Right ventricle myocardium inferior (tissue), 1 donor: ENCODE measurements around the gene NOS3. TPM values are rescaled to one million over a fixed set of nuclear protein-coding genes. Genes with fewer than 3 reads are reported as not detected.

Experiments used
- ATAC-seq: fragments of 200-7000 bp; cut with Tn5 transposase; one replicate; pipeline ENCODE4 v1.9.1; 2020; ENCODE audit warnings: mild to moderate bottlenecking, moderate library complexity
- DNase-seq: peaks from one replicate; pipeline ENCODE4 v3.0.0; 2021; ENCODE audit errors: missing footprints
- intact Hi-C: fragments of 100-400 bp; cut with DNase I; formaldehyde crosslinking; loops from one replicate; pipeline ENCODE4 v1.11.0; 2022
- total RNA-seq: library from RNA; stranded (reverse); fragmentation: NEBNext Ultra II Directional; extraction: Animal tissue kit (Norgen Biotek cat#: 25700); gene quantifications from one replicate; pipeline ENCODE4 v1.2.1, GENCODE V29; 2021
- donor health status: DM: no; HTN: yes; CAD: no; lungs with severe emphysema.

Gene NOS3
- total RNA-seq, 1 donor from 2014 or later: 19.4 TPM

DNA sequence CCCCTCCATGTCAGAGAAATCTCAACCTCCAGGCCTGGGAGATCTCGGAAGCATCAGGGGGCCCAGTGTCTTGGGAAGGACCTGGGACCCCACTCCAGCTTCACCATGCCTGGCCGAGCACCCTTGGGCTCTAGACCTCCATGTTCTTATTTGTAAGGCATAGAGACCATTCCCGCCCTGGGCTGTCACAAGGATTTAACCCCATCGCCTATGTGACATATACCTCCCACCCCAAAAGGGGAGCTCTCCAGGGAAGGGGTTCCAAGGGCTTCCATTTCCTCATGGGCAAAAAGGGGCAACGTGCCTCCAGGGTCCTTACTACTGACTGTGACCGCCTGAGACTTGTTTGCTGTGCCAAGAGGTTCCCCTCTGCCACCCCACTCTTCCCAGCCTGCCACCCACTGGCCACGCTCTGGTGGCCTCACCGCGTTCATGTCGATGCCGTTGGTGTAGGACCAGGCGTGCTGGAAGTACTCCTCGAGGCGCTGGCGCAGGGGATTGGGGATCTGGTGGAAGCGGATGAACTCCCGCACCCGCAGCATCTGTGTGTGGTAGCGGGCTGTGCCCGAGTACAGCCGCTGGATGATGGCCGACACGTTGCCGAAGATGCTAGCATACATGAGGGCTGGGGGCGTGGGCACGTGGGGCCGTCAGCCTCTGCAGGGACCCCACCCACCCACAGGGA is 40.2 kb upstream of the NOS3 start:
- DNase-seq: no peak
- no peak for ATAC-seq
- intact Hi-C loops: no loop called here

DNA sequence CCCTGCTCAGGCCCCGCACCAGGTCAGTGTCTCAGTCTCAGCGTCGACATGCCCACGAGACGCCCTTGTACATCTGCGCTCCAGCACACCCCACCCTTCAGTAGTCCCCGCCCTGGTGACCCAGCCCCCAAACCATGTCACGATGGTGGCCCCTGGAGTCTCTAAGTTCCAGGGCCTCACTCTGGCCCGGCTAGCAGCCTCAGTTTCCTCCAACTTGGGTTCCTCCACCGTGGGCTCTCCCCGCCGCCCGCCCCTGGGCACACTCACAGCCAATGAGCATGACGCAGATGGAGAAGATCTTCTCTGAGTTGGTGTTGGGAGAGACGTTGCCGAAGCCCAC is 39.7 kb upstream of the NOS3 start:
- ATAC-seq: no peak
- DNase-seq: no peak
- intact Hi-C loops: no loop called here

DNA sequence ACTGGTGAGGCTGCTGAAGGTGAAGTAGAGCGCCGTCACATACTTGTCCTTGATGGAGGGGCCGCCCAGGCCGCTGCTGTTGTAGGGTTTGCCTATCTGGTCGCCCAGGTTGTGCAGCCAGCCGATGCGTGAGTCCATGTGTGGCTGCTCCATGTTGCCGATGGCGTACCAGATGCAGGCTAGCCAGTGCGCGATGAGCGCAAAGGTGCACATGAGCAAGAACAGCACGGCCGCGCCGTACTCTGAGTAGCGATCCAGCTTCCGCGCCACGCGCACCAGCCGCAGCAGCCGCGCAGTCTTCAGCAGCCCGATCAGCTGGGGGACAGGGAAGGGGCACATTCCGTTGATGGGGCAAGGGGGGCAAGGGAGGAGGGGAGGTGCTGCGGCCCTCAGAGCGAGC is 39.3 kb upstream of the NOS3 start:
- intact Hi-C loops: no loop called here
- DNase-seq (no peak), ATAC-seq (no peak)

DNA sequence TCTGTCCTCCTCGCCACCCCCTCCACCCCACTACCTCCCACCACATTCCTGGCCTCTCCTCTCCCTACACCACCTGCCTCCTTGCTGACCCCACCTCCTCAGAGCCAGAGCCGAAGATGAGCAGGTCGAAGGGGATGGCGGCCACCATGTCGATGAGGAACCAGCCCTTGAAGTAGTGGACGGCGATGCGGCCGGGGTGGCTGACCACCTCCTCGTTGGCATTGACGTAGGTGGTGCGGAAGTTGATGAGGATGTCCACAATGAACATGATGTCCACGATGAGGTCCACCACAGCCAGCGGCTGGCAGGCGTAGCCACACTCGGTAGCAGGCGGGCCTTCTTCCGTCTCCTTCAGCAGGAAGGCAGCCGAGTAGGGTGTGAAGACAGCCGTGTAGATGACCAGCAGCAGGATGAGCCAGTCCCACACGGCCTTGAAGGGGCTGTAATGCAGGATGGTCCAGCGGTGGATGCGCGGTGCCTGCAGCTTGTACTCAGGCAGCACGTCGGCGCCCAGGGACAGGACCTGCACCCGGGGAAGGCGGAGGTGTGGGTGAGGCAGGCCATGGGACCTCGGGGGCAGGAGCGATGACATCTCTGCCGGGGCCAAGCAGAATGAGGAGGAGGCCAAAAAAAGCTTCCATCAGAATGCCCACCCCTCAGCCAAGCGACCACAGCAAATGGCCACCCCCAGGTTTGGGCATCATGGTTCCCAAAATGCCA is 38.3 kb upstream of the NOS3 start:
- DNase-seq: no peak
- intact Hi-C loops: no loop called here
- no peak for ATAC-seq

DNA sequence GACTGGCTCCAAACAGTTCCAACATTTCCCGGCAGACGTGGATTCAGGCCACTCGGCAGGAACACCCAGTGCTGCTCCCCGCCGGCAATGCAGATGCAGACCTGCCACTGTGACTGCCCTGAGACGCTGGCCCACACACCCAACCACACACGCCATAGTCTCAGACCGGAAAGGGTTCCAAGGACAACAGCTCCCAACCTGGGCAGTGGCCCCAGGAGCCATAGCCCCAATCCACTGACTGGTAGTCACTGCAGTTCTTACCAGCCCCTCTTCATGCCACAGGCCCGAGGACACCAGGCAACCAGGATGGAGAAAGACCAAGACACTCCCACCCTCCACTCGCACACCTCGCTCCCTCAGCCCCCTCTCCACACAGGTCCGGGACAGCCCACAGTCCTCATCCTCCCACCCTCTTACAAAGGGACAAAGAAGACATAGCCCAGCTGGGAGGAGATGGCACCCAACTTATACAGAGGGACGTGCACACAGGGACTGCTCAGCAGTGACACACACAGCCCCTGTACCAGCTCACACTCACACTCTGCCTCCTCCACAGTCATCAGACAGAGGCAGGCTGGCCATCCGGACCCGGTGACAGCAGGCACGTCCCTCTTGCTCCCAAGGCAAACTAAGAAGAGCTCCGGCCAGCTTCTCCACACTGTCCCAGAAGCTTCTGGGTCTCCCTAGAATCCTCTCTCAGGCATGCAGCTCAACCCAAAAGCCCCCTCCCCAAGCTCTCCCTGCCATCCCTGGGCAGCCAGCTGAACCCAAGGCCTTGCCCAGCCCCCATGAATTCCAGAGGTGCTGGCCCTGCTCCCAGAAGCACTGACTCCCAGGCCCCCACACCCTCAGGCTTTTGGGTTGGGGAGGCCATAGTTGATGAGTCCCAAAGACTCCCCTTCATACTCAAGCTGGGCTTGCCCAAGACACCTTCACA is 37.5 kb upstream of the NOS3 start:
- DNase-seq: no peak
- intact Hi-C loops: no loop called here
- ATAC-seq: no peak

DNA sequence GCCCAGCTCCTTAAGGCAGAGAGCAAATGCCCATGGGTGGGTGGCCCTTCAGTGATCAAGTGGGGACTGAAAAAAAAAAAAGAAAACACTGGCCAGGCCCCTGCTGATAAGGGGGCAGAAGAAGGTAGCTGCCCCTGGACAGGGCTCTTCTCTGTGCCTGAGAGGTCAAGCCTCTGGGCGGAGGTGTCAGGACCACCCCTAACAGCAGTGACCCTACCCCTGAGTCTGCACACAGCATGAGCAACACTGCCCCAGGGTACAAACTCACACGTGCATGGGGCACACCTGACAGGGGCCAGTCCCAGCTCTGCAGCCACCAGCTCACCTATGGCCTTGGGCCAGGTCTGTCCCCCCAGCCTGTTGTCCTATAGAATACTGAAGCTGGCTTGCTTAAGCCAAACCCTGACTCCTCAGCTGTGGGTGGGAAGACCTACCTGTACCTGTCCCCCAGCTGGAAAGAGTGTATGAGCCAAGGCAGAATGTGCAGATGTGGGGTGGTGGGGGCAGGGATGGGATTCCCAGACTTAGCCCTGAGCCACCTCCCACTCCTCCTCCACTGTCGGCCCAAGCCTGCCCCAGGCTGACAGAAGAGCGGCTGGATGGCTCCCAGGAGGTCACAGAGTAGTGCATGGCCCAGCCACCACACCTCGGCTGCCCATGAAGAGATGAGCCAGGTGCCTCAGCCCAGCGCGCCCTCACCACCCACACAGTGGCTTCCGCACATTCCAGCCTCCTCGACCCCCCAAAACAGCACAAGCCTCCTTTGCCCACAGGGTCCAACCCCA is 36.4 kb upstream of the NOS3 start:
- intact Hi-C loops: no loop called here
- peak; percentile 5 for ATAC-seq
- DNase-seq: peak; percentile 57

DNA sequence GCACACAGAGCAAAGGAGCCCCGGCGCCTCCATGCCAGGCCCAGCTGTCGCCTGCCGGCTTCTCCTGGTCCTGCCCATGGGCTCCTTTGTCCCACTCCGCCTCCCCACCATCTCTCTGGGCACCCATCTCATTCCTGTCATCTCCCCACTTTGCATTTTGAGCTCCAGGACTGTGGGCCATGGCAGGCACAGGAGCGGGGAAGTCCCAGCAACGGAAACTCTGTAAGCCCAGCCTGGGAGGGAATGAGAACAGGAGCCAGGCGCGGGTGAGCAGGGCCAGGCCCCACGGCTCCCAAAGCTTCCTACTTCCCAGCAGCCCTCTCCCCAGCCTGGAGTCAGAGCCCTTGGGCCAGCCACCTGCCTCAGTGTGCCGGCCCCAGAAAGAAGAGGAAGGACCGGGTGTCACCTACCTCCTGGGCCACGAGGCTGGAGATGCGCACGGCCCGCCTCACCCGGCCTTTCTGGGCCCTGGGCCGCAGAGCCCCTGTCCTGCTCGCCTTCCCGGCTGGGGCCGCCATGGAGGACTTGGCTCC is 35.8 kb upstream of the NOS3 start:
- intact Hi-C loops: no loop called here
- peak; percentile 11 for ATAC-seq
- no peak for DNase-seq

DNA sequence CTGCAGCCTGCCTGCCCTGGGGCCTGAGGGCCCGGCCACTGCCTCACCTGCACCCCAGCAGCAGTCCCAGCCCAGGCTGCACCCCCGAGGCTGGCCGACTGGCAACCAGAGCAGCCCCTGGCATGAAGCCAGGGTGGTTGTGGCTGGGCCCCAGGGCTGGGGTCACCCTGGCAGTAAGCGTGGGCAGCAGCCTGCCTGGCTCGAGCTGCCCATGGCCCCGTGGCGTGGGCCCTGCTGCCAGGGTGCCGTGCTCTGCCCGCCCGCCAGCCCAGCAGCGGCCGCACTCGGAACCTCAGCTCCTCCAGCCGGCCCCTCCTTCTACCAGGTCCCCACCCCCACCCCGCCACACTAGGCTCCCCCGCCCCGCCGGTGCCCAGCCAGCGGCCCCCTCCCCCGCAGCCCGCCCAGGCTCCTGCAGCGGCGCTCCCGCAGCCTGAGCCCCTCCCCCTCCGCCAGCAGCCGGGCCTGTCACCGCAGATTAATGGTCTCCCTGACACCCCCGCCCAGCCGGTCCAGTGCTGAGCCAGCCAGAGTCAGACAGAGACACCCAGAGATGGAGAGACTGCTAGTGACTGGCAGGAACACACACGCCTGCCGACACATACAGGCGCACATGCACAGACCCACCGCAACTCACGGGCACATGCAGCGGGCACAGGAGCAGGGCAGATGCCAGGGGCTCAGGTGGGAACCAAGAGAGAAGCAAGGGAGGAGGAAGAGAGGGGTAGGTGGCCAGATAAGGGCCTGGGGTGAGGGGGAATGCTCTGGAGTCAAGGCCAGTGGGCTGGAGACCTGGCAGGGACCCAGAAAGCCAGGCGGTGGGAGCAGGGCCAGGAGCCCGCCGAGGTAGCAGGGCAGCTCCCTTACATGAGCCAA is 35.1 kb upstream of the NOS3 start:
- intact Hi-C loops: no loop called here
- ATAC-seq: peak; percentile 63
- DNase-seq: peak; percentile 78

DNA sequence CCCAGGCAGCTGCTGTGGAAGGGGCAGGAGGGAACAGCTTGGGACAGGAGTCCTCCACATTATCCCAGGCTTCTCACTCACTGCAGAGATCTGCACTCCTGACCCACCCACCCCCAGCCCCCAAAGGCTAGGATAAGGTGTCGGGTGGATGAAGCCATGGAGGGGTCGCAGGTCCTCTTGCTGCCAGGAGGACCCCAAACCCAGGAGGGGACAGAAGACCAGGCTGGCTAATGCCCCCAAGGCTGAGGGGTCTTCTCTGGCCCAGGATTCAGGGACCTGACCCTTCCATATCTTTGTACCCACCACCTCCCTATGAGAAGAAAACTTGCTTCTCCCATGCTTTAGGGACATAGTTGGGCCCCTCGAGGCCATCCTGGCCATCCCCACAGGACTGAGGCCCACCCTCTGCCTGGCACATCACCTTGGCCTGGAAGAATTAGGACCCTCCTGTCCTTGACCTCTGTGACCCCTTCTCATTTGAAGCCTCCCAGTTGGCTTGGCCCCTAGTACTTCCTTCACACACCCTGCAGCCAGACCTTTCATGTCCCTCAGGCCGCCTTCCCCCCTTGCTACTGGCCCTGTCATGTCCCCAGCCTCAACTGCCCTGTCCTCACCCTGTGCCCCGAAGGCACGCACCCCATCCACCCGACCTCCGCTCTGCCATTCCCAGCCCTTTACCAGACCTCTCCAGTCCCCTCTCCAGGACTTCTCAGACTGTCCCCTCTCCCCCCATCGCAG is 34.3 kb upstream of the NOS3 start:
- ATAC-seq: no peak

DNA sequence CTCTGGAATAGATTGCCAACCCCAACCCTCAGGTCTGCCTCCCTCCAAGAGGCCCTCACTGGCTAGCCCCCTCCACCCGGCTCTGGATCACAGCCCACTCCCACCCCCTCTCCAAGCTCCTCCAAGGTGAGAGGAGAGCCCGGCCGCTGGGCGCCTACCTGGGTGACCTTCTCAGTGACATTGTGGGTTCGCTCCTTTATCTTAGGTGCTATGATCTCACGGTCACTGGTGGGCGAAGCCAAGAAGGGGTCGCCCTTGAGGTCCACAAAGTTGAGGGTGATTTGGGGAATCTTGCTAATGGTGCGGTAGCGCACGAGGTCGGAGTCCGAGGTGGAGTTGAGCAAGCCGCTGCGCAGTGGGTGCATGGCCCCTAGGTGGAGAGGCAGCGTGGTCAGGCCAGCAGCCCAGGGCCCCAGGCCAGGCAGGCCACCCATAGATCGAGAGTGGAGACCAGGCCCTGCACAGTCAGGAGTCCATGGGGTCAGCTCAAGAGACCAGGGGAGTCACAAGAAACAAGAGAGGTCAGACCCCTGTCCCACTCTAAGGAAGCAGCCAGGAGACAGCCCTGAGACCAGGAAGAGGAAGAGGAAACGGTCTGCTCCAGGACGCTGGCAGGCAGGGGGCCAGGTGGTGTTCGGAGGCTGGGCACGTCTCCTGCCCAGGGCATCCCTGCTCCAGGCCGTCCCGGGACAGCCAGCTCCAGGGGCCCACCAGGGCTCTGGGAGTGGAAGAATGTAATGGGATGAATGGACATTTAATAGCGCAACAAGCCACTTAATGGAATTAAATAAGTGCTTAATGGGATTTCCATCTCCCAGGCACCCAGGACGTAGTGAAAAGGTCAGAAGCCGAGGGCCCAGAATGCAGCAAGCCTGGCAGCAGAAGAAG is 33.4 kb upstream of the NOS3 start:
- intact Hi-C loops: no loop called here
- DNase-seq (no peak), ATAC-seq (no peak)

More for the DNA sequence above, 34.3 kb upstream of the NOS3 start:
- intact Hi-C loops: no loop called here
- no peak for DNase-seq

DNA sequence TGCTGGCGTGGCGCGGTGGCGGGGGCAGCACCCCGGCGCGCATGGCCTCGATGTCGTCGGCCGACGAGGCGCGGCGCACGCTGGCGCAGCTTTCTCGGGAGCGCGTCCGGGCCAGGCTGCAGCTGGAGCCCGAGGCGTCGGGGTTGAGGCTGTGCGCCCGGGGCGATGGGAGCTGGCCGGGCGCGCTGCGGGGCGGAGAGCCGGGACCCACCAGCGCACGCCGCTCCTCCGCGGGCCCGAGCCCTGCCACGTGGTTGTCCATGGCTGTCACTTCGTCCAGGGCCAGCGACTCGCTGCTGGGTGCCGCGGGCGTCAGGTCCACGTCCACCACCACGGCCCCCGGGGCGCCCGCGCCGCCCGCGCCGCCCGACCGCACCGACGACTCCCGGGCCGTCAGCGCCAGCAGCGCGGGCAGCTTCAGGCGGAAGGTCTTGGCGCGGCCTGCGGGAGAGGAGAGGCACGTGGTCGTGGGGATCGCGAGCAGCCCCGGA is 32.7 kb upstream of the NOS3 start:
- DNase-seq: peak; percentile 64
- intact Hi-C loops: no loop called here

DNA sequence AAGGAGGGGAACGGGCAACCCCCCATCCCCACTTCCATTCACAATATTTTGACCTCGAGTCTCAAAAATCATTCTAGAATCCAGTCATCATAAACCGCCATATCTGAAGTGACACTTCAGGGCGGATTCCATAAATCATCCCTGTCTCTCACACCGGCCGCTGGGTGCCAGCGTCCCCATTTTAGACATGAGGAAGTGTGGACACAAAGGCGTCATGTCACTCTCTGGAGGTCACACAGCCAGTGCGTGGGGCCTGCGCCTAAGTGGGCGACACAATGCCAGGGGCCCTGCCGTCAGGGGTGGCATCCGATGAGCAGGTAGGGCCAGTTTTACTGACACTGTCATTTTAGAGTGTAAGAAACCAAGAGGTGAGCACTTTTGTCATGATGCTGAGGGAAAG is 32.2 kb upstream of the NOS3 start:
- ATAC-seq (no peak), DNase-seq (peak; percentile 59)
- intact Hi-C loops: no loop called here

More for the DNA sequence above, 32.7 kb upstream of the NOS3 start:
- ATAC-seq: no peak

DNA sequence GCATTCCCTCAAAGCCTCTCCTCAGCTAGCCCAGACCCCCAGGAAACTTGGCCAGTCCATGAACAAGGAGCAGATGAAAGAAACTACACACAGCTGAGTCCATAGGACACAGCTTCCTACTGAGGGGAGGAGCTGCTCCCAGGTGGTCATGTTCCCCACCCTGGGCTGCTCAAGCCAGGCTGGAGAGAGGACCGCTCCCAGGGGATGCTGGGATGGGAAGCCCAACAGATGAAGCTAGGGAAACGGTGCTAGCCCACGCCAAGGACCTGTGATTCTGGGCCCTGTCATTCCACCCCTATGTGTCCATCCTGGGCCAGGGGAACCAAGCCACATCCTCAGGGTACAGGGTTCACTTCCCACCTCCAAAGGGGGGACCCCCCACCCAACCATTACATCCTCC is 31.7 kb upstream of the NOS3 start:
- DNase-seq (no peak), ATAC-seq (no peak)
- intact Hi-C loops: no loop called here

DNA sequence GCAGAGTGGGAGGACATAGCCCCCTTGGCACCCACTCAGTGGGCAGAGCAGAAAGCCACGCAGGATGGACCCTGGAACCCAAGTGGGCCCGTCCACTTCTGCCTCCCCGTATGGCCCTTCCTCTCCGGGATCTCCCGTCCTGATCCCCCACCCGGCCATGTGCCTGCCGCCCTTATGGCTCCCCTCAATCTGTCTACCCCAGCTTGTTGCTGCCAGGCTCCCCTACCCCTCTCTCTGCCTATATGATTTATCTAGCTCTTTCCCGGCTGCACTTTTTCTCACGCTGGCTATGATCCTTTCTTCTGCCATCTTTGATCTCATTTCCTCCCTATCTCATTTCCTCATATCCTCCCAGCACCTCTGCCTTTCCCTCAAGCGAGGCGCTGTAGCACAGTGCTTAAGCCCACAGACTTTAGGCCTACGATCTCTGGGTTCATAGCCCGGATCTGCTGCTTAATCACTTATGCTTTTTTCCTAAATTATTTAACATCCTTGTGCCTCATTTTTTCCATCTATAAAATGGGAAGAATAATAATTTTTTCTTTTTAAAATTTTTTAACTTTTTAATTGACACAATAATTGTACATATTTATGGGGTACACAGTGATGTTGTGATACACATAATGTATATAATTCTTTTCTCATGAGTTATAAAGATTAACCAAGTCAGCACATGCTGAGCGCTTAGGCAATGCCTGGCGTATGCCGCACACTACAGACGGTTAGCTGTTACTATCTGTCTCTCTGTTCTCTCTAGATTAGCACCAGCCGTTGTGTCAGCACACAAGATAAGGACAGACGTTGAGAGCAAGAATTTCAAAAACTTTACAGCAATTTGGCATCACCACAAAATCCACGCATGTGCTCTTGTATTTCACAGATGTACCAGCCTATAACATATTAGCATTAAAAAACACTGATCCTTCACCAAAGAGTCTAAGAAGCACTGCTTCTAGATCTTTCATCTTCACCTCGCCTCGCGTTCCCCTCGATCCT is 30.8 kb upstream of the NOS3 start:
- DNase-seq (peak; percentile 34), ATAC-seq (no peak)
- intact Hi-C loops: no loop called here
